T-cell (primary cell): ENCODE data around the gene MAP3K14. TPM values are rescaled to one million over a fixed set of nuclear protein-coding genes. Genes with fewer than 3 reads are reported as not detected.
A peak's percentile ranks its signal among the peaks of the same experiment; 100 is the strongest.

ENCODE experiments used
- ATAC-seq, 4 experiments: fragments of 200-7000 bp in 3 of 4; fragments of 150-1000 bp in 1 of 4; cut with Tn5 transposase; replicated peaks in 1 of 4; 1 replicate in 3 of 4; 2 replicates in 1 of 4; pipeline ENCODE4 v1.10.0; 2021; ENCODE audit warnings: moderate library complexity in 3 of 4, mild to moderate bottlenecking in 2 of 4, moderate number of reproducible peaks in 1 of 4
- CTCF ChIA-PET, 2 donors: fragments of 300-600 bp; sonication (Branson Sonifier 250); formaldehyde crosslinking; loops; one replicate each; lab custom pipeline; 2022; ENCODE audit warnings: antibody characterized with exemption in 2 of 2; lab: Charles Lee
- POLR2A ChIA-PET, 2 donors: fragments of 300-600 bp; sonication (Branson Sonifier 250); formaldehyde crosslinking; loops; one replicate each; lab custom pipeline; 2022; ENCODE audit warnings: antibody characterized with exemption in 2 of 2; lab: Charles Lee
- DNase-seq, 35 experiments: peaks; one replicate each; pipeline versions ENCODE4 v3.0.0 to v3.0.0-alpha.2; 2013 to 2023
- H3K27ac ChIP-seq: one replicate; pipeline ENCODE4 v1.5.1; 2013; ENCODE audit warnings: low read length
- H3K27me3 ChIP-seq, 2 experiments: replicated peaks in 1 of 2; 1 replicate in 1 of 2; 2 replicates in 1 of 2; pipeline versions ENCODE4 v1.6.1 to v1.7.0; 2013; ENCODE audit warnings: low read length in 1 of 2, mixed read lengths in 1 of 2; ENCODE audit not compliant: control insufficient read depth in 2 of 2, insufficient read depth in 2 of 2; ENCODE audit errors: extremely low read depth in 1 of 2
- H3K36me3 ChIP-seq, 2 donors: 1 replicate in 1 of 2; 2 replicates in 1 of 2; pipeline versions ENCODE4 v1.6.1 to v1.7.0; 2013; ENCODE audit warnings: low read length in 1 of 2; ENCODE audit not compliant: control insufficient read depth in 2 of 2, insufficient read depth in 1 of 2; ENCODE audit errors: extremely low read depth in 1 of 2
- H3K4me1 ChIP-seq, 2 experiments: 1 replicate in 1 of 2; 2 replicates in 1 of 2; pipeline versions ENCODE4 v1.6.1 to v1.7.0; 2013; ENCODE audit warnings: low read length in 2 of 2, mixed read lengths in 1 of 2; ENCODE audit not compliant: insufficient read depth in 2 of 2, control insufficient read depth in 1 of 2; ENCODE audit errors: extremely low read depth in 1 of 2
- H3K4me3 ChIP-seq, 2 donors: 1 replicate in 1 of 2; 2 replicates in 1 of 2; pipeline versions ENCODE4 v1.5.1 to v1.7.0; 2013; ENCODE audit warnings: mild to moderate bottlenecking in 2 of 2, low read length in 1 of 2, moderate library complexity in 1 of 2; ENCODE audit not compliant: control insufficient read depth in 1 of 2; ENCODE audit errors: extremely low read depth in 1 of 2
- H3K9me3 ChIP-seq: 2 replicates; pipeline ENCODE4 v1.7.0; 2013
- H3K27ac Mint-ChIP-seq, 2 donors: one replicate each; pipeline ENCODE4 v1.8.0; 2020 to 2021; ENCODE audit warnings: mild to moderate bottlenecking in 2 of 2, mixed read lengths in 2 of 2
- H3K27me3 Mint-ChIP-seq, 2 donors: one replicate each; pipeline ENCODE4 v1.8.0; 2021 to 2022; ENCODE audit warnings: mixed read lengths in 2 of 2
- H3K36me3 Mint-ChIP-seq: one replicate; pipeline ENCODE4 v1.8.0; 2021; ENCODE audit warnings: mixed read lengths
- H3K4me1 Mint-ChIP-seq, 3 donors: one replicate each; pipeline ENCODE4 v1.8.0; 2020 to 2022; ENCODE audit warnings: mixed read lengths in 3 of 3, mild to moderate bottlenecking in 1 of 3
- H3K4me3 Mint-ChIP-seq, 3 donors: one replicate each; pipeline ENCODE4 v1.8.0; 2020 to 2022; ENCODE audit warnings: mild to moderate bottlenecking in 3 of 3, mixed read lengths in 3 of 3, moderate library complexity in 3 of 3
- H3K9me3 Mint-ChIP-seq, 3 donors: one replicate each; pipeline ENCODE4 v1.8.0; 2020 to 2022; ENCODE audit warnings: mixed read lengths in 3 of 3
- WGBS: methylation state at CpG from one replicate; pipeline ENCODE4 v1.1.5; 2013; ENCODE audit warnings: missing lambda C conversion rate; ENCODE audit not compliant: insufficient coverage; 5-methylcytosine and 5-hydroxymethylcytosine counted together
- total RNA-seq, 35 experiments: library from RNA in 6 of 35; stranded (reverse) in 6 of 35; fragments of 120-200 nt in 1 of 35; gene quantifications; one replicate each; pipeline versions ENCODE4 v1.2.1 to v1.2.4 and lab custom pipeline; 2013 to 2026

MAP3K14 gene
- total RNA-seq = 10 to 100 TPM; 34.4 to 49.8 (median 42.8) TPM
- 25.5 TPM for total RNA-seq (2013)
- total RNA-seq (lab: John Stamatoyannopoulos, UW) = 53.6 to 248 (median 89.2) reads per million in 29 experiments

- no peaks in the 10 kb centered on the region for H3K27me3 ChIP-seq
- POLR2A ChIA-PET = interaction anchor here (0.6 to 1.5 kb wide), 3 partner anchors 12 to 68 kb away, joined by 3 to 9 read pairs (median 4); no protein-coding TSS in a partner anchor
- CTCF ChIA-PET = interaction anchor here (0.6 to 2.2 kb wide), 13 partner anchors 9 to 975 kb away, joined by 3 to 19 read pairs (median 4); partner anchors contain the start of gene HEXIM1 (in 1 of the 2)
- no peaks in the 10 kb centered on the region for H3K9me3 ChIP-seq
- Mint-ChIP-seq H3K27ac (peak within 1 kb of the TSS; percentile 97 to 99), H3K4me1 (peaks cover 83 to 87% (median 86%) of the 10 kb centered on the region in 3 donors), H3K36me3 (no peaks in the 10 kb centered on the region), H3K4me3 (peak within 1 kb of the TSS; percentile 85 to 93 (median 90)), H3K27me3 (no peaks in the 10 kb centered on the region), H3K9me3 (no peaks in the 10 kb centered on the region)
- H3K4me1 ChIP-seq = peaks cover 52 to 76% of the 10 kb centered on the region in 2 experiments
- ATAC-seq (peak; percentile 20 to 52 (median 48)), DNase-seq (peak in 33 of 35 experiments; percentile 31 to 79 (median 59))
- H3K36me3 ChIP-seq = no peaks in the 10 kb centered on the region
- WGBS = under 1% methylated on average over 82 of the region's 83 CpGs
- peak within 1 kb of the TSS; percentile 79 for H3K4me3 ChIP-seq
- H3K27ac ChIP-seq = peak within 1 kb of the TSS; percentile 94
Measured at GRCh38 chr17:45316434-45317110, at the start of gene MAP3K14. Gene MAP3K14, minus strand, starts transcription at chr17:45317020. Its CDS starts 26,275 bp downstream, at chr17:45290745.

- H3K27ac Mint-ChIP-seq = no peak overlapping the region
- no peaks in the 10 kb centered on the region for H3K36me3 ChIP-seq
- H3K4me1 Mint-ChIP-seq = peaks cover 3 to 5% (median 5%) of the 10 kb centered on the region in 3 donors
- ChIA-PET CTCF (interaction anchor here (0.6 to 0.7 kb wide), 2 partner anchors 46 to 668 kb away, joined by 3 to 4 read pairs; no protein-coding TSS in a partner anchor), POLR2A (interaction anchor here in 1 of 2 donors (0.6 kb wide), 1 partner anchor 21 kb away, joined by 3 read pairs; no protein-coding TSS in a partner anchor)
- H3K27me3 ChIP-seq = peaks cover 0 to 35% of the 10 kb centered on the region in 2 experiments
- no peak overlapping the region for H3K4me3 ChIP-seq
- H3K9me3 Mint-ChIP-seq = no peaks in the 10 kb centered on the region
- 90% methylated on average over 1 of the region's 3 CpGs for WGBS
- H3K4me3 Mint-ChIP-seq = no peak overlapping the region
- DNase-seq (no peak), ATAC-seq (no peak)
- H3K36me3 Mint-ChIP-seq = no peaks in the 10 kb centered on the region
- no peak overlapping the region for H3K27ac ChIP-seq
- peaks cover 11 to 15% of the 10 kb centered on the region in 2 donors for H3K27me3 Mint-ChIP-seq
- H3K4me1 ChIP-seq = no peaks in the 10 kb centered on the region
- no peaks in the 10 kb centered on the region for H3K9me3 ChIP-seq
Measured at GRCh38 chr17:45366049-45366448, 49.2 kb upstream of the MAP3K14 start.

- H3K9me3 Mint-ChIP-seq = no peaks in the 10 kb centered on the region
- H3K27ac Mint-ChIP-seq = no peak overlapping the region
- ChIA-PET POLR2A (no interaction called here), CTCF (no interaction called here)
- Histone ChIP-seq H3K27ac (no peak overlapping the region), H3K4me3 (no peak overlapping the region), H3K4me1 (no peaks in the 10 kb centered on the region), H3K36me3 (no peaks in the 10 kb centered on the region), H3K27me3 (peaks cover 0 to 40% of the 10 kb centered on the region in 2 experiments), H3K9me3 (no peaks in the 10 kb centered on the region)
- no peak overlapping the region for H3K4me3 Mint-ChIP-seq
- no peaks in the 10 kb centered on the region for H3K4me1 Mint-ChIP-seq
- peaks cover 14 to 16% of the 10 kb centered on the region in 2 donors for H3K27me3 Mint-ChIP-seq
- no peak for ATAC-seq
- H3K36me3 Mint-ChIP-seq = no peaks in the 10 kb centered on the region
- no peak for DNase-seq
- WGBS = 69% methylated on average over 9 of the region's 17 CpGs
Measured at GRCh38 chr17:45364531-45365390, 47.9 kb upstream of the MAP3K14 start.

- no peaks in the 10 kb centered on the region for H3K9me3 ChIP-seq
- H3K27me3 Mint-ChIP-seq = peaks cover 14 to 16% of the 10 kb centered on the region in 2 donors
- no peaks in the 10 kb centered on the region for H3K4me1 ChIP-seq
- no peaks in the 10 kb centered on the region for H3K36me3 Mint-ChIP-seq
- H3K27ac Mint-ChIP-seq = no peak overlapping the region
- H3K9me3 Mint-ChIP-seq = no peaks in the 10 kb centered on the region
- ChIA-PET CTCF (no interaction called here), POLR2A (no interaction called here)
- WGBS = 100% methylated on average over 1 of the region's 3 CpGs
- peaks cover 0 to 43% of the 10 kb centered on the region in 2 experiments for H3K27me3 ChIP-seq
- DNase-seq (no peak), ATAC-seq (no peak)
- no peaks in the 10 kb centered on the region for H3K4me1 Mint-ChIP-seq
- H3K27ac ChIP-seq = no peak overlapping the region
- no peak overlapping the region for H3K4me3 Mint-ChIP-seq
- H3K4me3 ChIP-seq = no peak overlapping the region
- H3K36me3 ChIP-seq = no peaks in the 10 kb centered on the region
Measured at GRCh38 chr17:45363498-45363897, 46.7 kb upstream of the MAP3K14 start.

- Mint-ChIP-seq H3K27ac (peak overlapping the region in 1 of 2 donors; percentile 49), H3K4me3 (no peak overlapping the region), H3K36me3 (no peaks in the 10 kb centered on the region), H3K9me3 (no peaks in the 10 kb centered on the region), H3K4me1 (no peaks in the 10 kb centered on the region), H3K27me3 (peaks cover 12 to 16% of the 10 kb centered on the region in 2 donors)
- H3K4me1 ChIP-seq = no peaks in the 10 kb centered on the region
- peaks cover 0 to 45% of the 10 kb centered on the region in 2 experiments for H3K27me3 ChIP-seq
- ATAC-seq (no peak), DNase-seq (no peak)
- no peak overlapping the region for H3K4me3 ChIP-seq
- H3K36me3 ChIP-seq = no peaks in the 10 kb centered on the region
- CTCF ChIA-PET = interaction anchor here in 1 of 2 donors (0.6 kb wide), 1 partner anchor 13 kb away, joined by 3 read pairs; no protein-coding TSS in a partner anchor
- POLR2A ChIA-PET = no interaction called here
- H3K27ac ChIP-seq = no peak overlapping the region
- H3K9me3 ChIP-seq = no peaks in the 10 kb centered on the region
- WGBS = 61% methylated on average over 3 of the region's 4 CpGs
Measured at GRCh38 chr17:45361976-45362375, 45.2 kb upstream of the MAP3K14 start.

GRCh38 chr17:45361451-45361850, 44.6 kb upstream of the MAP3K14 start:
- ChIA-PET POLR2A (interaction anchor here in 1 of 2 donors (0.6 kb wide), 1 partner anchor 328 kb away, joined by 4 read pairs; no protein-coding TSS in a partner anchor), CTCF (interaction anchor here in 1 of 2 donors (0.6 kb wide), 1 partner anchor 14 kb away, joined by 3 read pairs; no protein-coding TSS in a partner anchor)
- Mint-ChIP-seq H3K27ac (no peak overlapping the region), H3K27me3 (peaks cover 10 to 16% of the 10 kb centered on the region in 2 donors), H3K36me3 (no peaks in the 10 kb centered on the region), H3K9me3 (no peaks in the 10 kb centered on the region), H3K4me1 (no peaks in the 10 kb centered on the region), H3K4me3 (no peak overlapping the region)
- Histone ChIP-seq H3K4me3 (no peak overlapping the region), H3K27me3 (peaks cover 0 to 40% of the 10 kb centered on the region in 2 experiments), H3K9me3 (no peaks in the 10 kb centered on the region), H3K27ac (no peak overlapping the region), H3K36me3 (no peaks in the 10 kb centered on the region), H3K4me1 (no peaks in the 10 kb centered on the region)
- ATAC-seq (no peak), DNase-seq (no peak)
- WGBS = 90% methylated on average over 2 of the region's 3 CpGs
